ES-I3 (cell line): ENCODE data around the gene COL23A1.

Experiments
- H3K36me3 ChIP-seq: 2 replicates; pipeline ENCODE4 v1.6.1; 2013; ENCODE audit warnings: mild to moderate bottlenecking, low read length, control low read depth, moderate library complexity; ENCODE audit not compliant: insufficient read depth
- H3K4me1 ChIP-seq: 2 replicates; pipeline ENCODE4 v1.6.1; 2013; ENCODE audit warnings: mild to moderate bottlenecking, control low read depth, low read length; ENCODE audit not compliant: insufficient read depth
- H3K9ac ChIP-seq: 2 replicates; pipeline ENCODE4 v1.6.1; 2013; ENCODE audit warnings: low read depth, mild to moderate bottlenecking, low read length, moderate library complexity
- H3K9me3 ChIP-seq: 2 replicates; pipeline ENCODE4 v1.6.1; 2013; ENCODE audit warnings: mild to moderate bottlenecking, low read length, moderate library complexity; ENCODE audit not compliant: control insufficient read depth, insufficient read depth

COL23A1 gene

GRCh38 chr5:178461004-178461730, 129.0 kb downstream of the COL23A1 start:
- Histone ChIP-seq H3K9me3 (no peaks in the 10 kb centered on the region), H3K9ac (no peak overlapping the region), H3K36me3 (no peaks in the 10 kb centered on the region), H3K4me1 (peaks cover 21% of the 10 kb centered on the region; the same call in 1 of the 2 replicates)

GRCh38 chr5:178460598-178460997, 129.6 kb downstream of the COL23A1 start:
- H3K9me3 ChIP-seq: no peaks in the 10 kb centered on the region
- H3K9ac ChIP-seq: no peak overlapping the region
- peaks cover 21% of the 10 kb centered on the region; the same call in 1 of the 2 replicates for H3K4me1 ChIP-seq
- H3K36me3 ChIP-seq: no peaks in the 10 kb centered on the region

GRCh38 chr5:178460174-178460573, 130.0 kb downstream of the COL23A1 start:
- Histone ChIP-seq H3K4me1 (peaks cover 21% of the 10 kb centered on the region; the same call in 1 of the 2 replicates), H3K36me3 (no peaks in the 10 kb centered on the region), H3K9me3 (no peaks in the 10 kb centered on the region)

GRCh38 chr5:178458140-178458539, 132.1 kb downstream of the COL23A1 start:
- H3K36me3 ChIP-seq: no peaks in the 10 kb centered on the region
- no peaks in the 10 kb centered on the region for H3K9me3 ChIP-seq
- peaks cover 22% of the 10 kb centered on the region; the same call in 1 of the 2 replicates for H3K4me1 ChIP-seq
- no peak overlapping the region for H3K9ac ChIP-seq

More at GRCh38 chr5:178460174-178460573, 130.0 kb downstream of the COL23A1 start:
- H3K9ac ChIP-seq: no peak overlapping the region

- Histone ChIP-seq H3K9ac (no peak overlapping the region), H3K9me3 (no peaks in the 10 kb centered on the region), H3K4me1 (peaks cover 18% of the 10 kb centered on the region; the same call in 1 of the 2 replicates), H3K36me3 (no peaks in the 10 kb centered on the region)
Observed at GRCh38 chr5:178457471-178457870, 132.7 kb downstream of the COL23A1 start.

GRCh38 chr5:178455480-178455835, 134.7 kb downstream of the COL23A1 start:
- H3K9me3 ChIP-seq: no peaks in the 10 kb centered on the region
- no peak overlapping the region for H3K9ac ChIP-seq
- no peaks in the 10 kb centered on the region for H3K36me3 ChIP-seq
- H3K4me1 ChIP-seq: peaks cover 9% of the 10 kb centered on the region

GRCh38 chr5:178454821-178455479, 135.2 kb downstream of the COL23A1 start:
- Histone ChIP-seq H3K36me3 (no peaks in the 10 kb centered on the region), H3K9me3 (no peaks in the 10 kb centered on the region), H3K4me1 (peaks cover 12% of the 10 kb centered on the region), H3K9ac (no peak overlapping the region)

- Histone ChIP-seq H3K4me1 (peaks cover 12% of the 10 kb centered on the region), H3K9ac (no peak overlapping the region), H3K9me3 (no peaks in the 10 kb centered on the region), H3K36me3 (no peaks in the 10 kb centered on the region)
Observed at GRCh38 chr5:178454303-178454702, 135.9 kb downstream of the COL23A1 start.

GRCh38 chr5:178453224-178453623, 137.0 kb downstream of the COL23A1 start:
- H3K36me3 ChIP-seq: no peaks in the 10 kb centered on the region
- no peak overlapping the region for H3K9ac ChIP-seq
- peaks cover 12% of the 10 kb centered on the region for H3K4me1 ChIP-seq
- no peaks in the 10 kb centered on the region for H3K9me3 ChIP-seq

- Histone ChIP-seq H3K9ac (no peak overlapping the region), H3K4me1 (peaks cover 12% of the 10 kb centered on the region)
Observed at GRCh38 chr5:178450121-178451028, 139.8 kb downstream of the COL23A1 start.

GRCh38 chr5:178449163-178450070, 140.8 kb downstream of the COL23A1 start:
- Histone ChIP-seq H3K4me1 (peaks cover 12% of the 10 kb centered on the region), H3K9ac (no peak overlapping the region; the same call in 1 of the 2 replicates), H3K36me3 (no peaks in the 10 kb centered on the region), H3K9me3 (no peaks in the 10 kb centered on the region)

More at GRCh38 chr5:178450121-178451028, 139.8 kb downstream of the COL23A1 start:
- H3K36me3 ChIP-seq: no peaks in the 10 kb centered on the region
- H3K9me3 ChIP-seq: no peaks in the 10 kb centered on the region

- Histone ChIP-seq H3K4me1 (peaks cover 4% of the 10 kb centered on the region; the same call in 1 of the 2 replicates), H3K9ac (no peak overlapping the region), H3K36me3 (no peaks in the 10 kb centered on the region), H3K9me3 (no peaks in the 10 kb centered on the region)
Observed at GRCh38 chr5:178445534-178445933, 144.7 kb downstream of the COL23A1 start.

- H3K9ac ChIP-seq: no peak overlapping the region
- H3K4me1 ChIP-seq: no peaks in the 10 kb centered on the region
- no peaks in the 10 kb centered on the region; the same call in 1 of the 2 replicates for H3K36me3 ChIP-seq
Observed at GRCh38 chr5:178442405-178443257, 147.6 kb downstream of the COL23A1 start.

More at GRCh38 chr5:178442405-178443257, 147.6 kb downstream of the COL23A1 start:
- no peaks in the 10 kb centered on the region for H3K9me3 ChIP-seq
